ENCODE results near the gene MAX. TPM values are rescaled to one million over a fixed set of nuclear protein-coding genes. Genes with fewer than 3 reads are reported as not detected.

The MAX gene
- total RNA-seq, 1 donor from 2014 or later, result 63.0 TPM

- Mint-ChIP-seq H3K27me3 (no peaks in the 10 kb centered on the region), H3K4me3 (ENCODE audit: low read depth) (no peak overlapping the region), H3K36me3 (ENCODE audit: insufficient read depth) (peaks cover 8% of the 10 kb centered on the region), H3K9me3 (ENCODE audit: low read depth) (no peaks in the 10 kb centered on the region), H3K27ac (no peak overlapping the region), H3K4me1 (ENCODE audit: low read depth) (peaks cover 2% of the 10 kb centered on the region)
- DNase-seq (ENCODE audit: low spot score, unreplicated experiment), result no peak
- no peak for TF ChIP-seq CTCF (IDR thresholded peaks at IDR 0.05; ENCODE audit: unreplicated experiment)
Observed at GRCh38 chr14:65075628-65076325, 26.5 kb downstream of the MAX start.

- no peak for TF ChIP-seq CTCF (IDR thresholded peaks at IDR 0.05; ENCODE audit: unreplicated experiment)
- Mint-ChIP-seq H3K4me1 (ENCODE audit: low read depth) (peaks cover 2% of the 10 kb centered on the region), H3K27ac (peak overlapping the region; percentile 57), H3K4me3 (ENCODE audit: low read depth) (no peak overlapping the region), H3K36me3 (ENCODE audit: insufficient read depth) (peaks cover 8% of the 10 kb centered on the region), H3K27me3 (no peaks in the 10 kb centered on the region), H3K9me3 (ENCODE audit: low read depth) (no peaks in the 10 kb centered on the region)
- no peak for DNase-seq (ENCODE audit: low spot score, unreplicated experiment)
Observed at GRCh38 chr14:65074449-65075150, 27.7 kb downstream of the MAX start.

GRCh38 chr14:65073605-65074201 lies 28.6 kb downstream of the MAX start:
- no peak overlapping the region for H3K4me3 Mint-ChIP-seq (ENCODE audit: low read depth)
- DNase-seq (ENCODE audit: low spot score, unreplicated experiment), result no peak
- peaks cover 8% of the 10 kb centered on the region for H3K36me3 Mint-ChIP-seq (ENCODE audit: insufficient read depth)
- no peaks in the 10 kb centered on the region for H3K9me3 Mint-ChIP-seq (ENCODE audit: low read depth)
- H3K4me1 Mint-ChIP-seq (ENCODE audit: low read depth), result peaks cover 2% of the 10 kb centered on the region
- no peak for TF ChIP-seq CTCF (IDR thresholded peaks at IDR 0.05; ENCODE audit: unreplicated experiment)
- no peak overlapping the region for H3K27ac Mint-ChIP-seq
- no peaks in the 10 kb centered on the region for H3K27me3 Mint-ChIP-seq

DNA sequence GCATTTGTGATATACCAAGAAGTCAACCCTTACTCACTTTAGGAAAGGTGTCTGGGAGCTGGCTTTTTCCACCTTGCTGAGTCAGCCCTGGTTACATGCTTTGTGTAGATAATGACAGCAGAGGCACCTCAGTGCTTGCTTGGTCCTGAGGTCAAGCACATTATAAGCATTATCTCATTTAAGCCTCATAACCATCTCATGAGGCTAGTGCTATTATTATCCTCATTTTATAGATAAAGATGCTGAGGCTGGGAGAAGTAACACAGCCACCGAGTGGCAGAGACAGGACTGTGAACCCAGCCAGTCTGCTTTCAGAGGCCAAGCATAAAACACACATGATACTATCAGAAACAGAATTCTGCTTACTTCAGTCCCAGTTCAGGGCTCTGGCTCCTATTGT lies 29.4 kb downstream of the MAX start:
- DNase-seq (ENCODE audit: low spot score, unreplicated experiment), result no peak
- Mint-ChIP-seq H3K27me3 (no peaks in the 10 kb centered on the region), H3K9me3 (ENCODE audit: low read depth) (no peaks in the 10 kb centered on the region), H3K36me3 (ENCODE audit: insufficient read depth) (peaks cover 10% of the 10 kb centered on the region), H3K27ac (no peak overlapping the region), H3K4me3 (ENCODE audit: low read depth) (no peak overlapping the region), H3K4me1 (ENCODE audit: low read depth) (peaks cover 2% of the 10 kb centered on the region)
- no peak for TF ChIP-seq CTCF (IDR thresholded peaks at IDR 0.05; ENCODE audit: unreplicated experiment)

- no peaks in the 10 kb centered on the region for H3K9me3 Mint-ChIP-seq (ENCODE audit: low read depth)
- H3K4me1 Mint-ChIP-seq (ENCODE audit: low read depth), result peaks cover 2% of the 10 kb centered on the region
- no peak overlapping the region for H3K27ac Mint-ChIP-seq
- DNase-seq (ENCODE audit: low spot score, unreplicated experiment), result no peak
- peaks cover 8% of the 10 kb centered on the region for H3K36me3 Mint-ChIP-seq (ENCODE audit: insufficient read depth)
- no peak for TF ChIP-seq CTCF (IDR thresholded peaks at IDR 0.05; ENCODE audit: unreplicated experiment)
- H3K27me3 Mint-ChIP-seq, result no peaks in the 10 kb centered on the region
- no peak overlapping the region for H3K4me3 Mint-ChIP-seq (ENCODE audit: low read depth)
Observed at GRCh38 chr14:65072256-65072655, 30.1 kb downstream of the MAX start.

Measured in progenitor cell of endocrine pancreas (in vitro differentiated cells).